ENCODE measurements around the gene ROBO1.
"Not testable (repeated sequence)": the region's sequence is repeated elsewhere in the genome, so short reads cannot be mapped to it uniquely, and the experiment has no call there.

The ROBO1 gene

GRCh38 chr3:78721771-78722543, 1045.8 kb downstream of the ROBO1 start:
- DNase-seq, result no peak

- DNase-seq, result no peak
Observed at GRCh38 chr3:78718707-78719106, 1049.1 kb downstream of the ROBO1 start.

- DNase-seq, result no peak
Observed at GRCh38 chr3:78717041-78717440, 1050.8 kb downstream of the ROBO1 start.

GRCh38 chr3:78712941-78713340, 1054.9 kb downstream of the ROBO1 start:
- no peak for DNase-seq

GRCh38 chr3:78712270-78712669, 1055.5 kb downstream of the ROBO1 start:
- no peak for DNase-seq

GRCh38 chr3:78708565-78709073, 1059.2 kb downstream of the ROBO1 start:
- DNase-seq, result no peak

GRCh38 chr3:78707609-78708008, 1060.2 kb downstream of the ROBO1 start:
- DNase-seq, result no peak

GRCh38 chr3:78706906-78707523, 1060.8 kb downstream of the ROBO1 start:
- DNase-seq, result no peak

GRCh38 chr3:78703944-78704343, 1063.9 kb downstream of the ROBO1 start:
- DNase-seq, result no peak

- no peak for DNase-seq
Observed at GRCh38 chr3:78701537-78701936, 1066.3 kb downstream of the ROBO1 start.

- no peak for DNase-seq
Observed at GRCh38 chr3:78698431-78698830, 1069.4 kb downstream of the ROBO1 start.

- no peak for DNase-seq
Observed at GRCh38 chr3:78697426-78697825, 1070.4 kb downstream of the ROBO1 start.

GRCh38 chr3:78690766-78691165, 1077.0 kb downstream of the ROBO1 start:
- DNase-seq, result no peak

- DNase-seq, result no peak
Observed at GRCh38 chr3:78689378-78689777, 1078.4 kb downstream of the ROBO1 start.

- no peak for DNase-seq
Observed at GRCh38 chr3:78687520-78687919, 1080.3 kb downstream of the ROBO1 start.

GRCh38 chr3:78683284-78683683, 1084.5 kb downstream of the ROBO1 start:
- no peak for DNase-seq

- DNase-seq, result not testable (repeated sequence)
Observed at GRCh38 chr3:78675119-78675805, 1092.5 kb downstream of the ROBO1 start.

GRCh38 chr3:78670746-78671145, 1097.1 kb downstream of the ROBO1 start:
- DNase-seq, result peak; percentile 34

- DNase-seq, result no peak
Observed at GRCh38 chr3:78670094-78670493, 1097.7 kb downstream of the ROBO1 start.

GRCh38 chr3:78668302-78668701, 1099.5 kb downstream of the ROBO1 start:
- DNase-seq, result no peak

GRCh38 chr3:78666470-78666800, 1101.4 kb downstream of the ROBO1 start:
- DNase-seq, result no peak

- DNase-seq, result no peak
Observed at GRCh38 chr3:78665776-78666469, 1101.9 kb downstream of the ROBO1 start.

- DNase-seq, result no peak
Observed at GRCh38 chr3:78665101-78665500, 1102.7 kb downstream of the ROBO1 start.

Data from NCI-H446 treated with DMSO at 0.1 percent for 48 hours (cell line).